K562 (cell line): Measurements from ENCODE around the gene C10orf90. TPM values are rescaled to one million over a fixed set of nuclear protein-coding genes. Genes with fewer than 3 reads are reported as not detected.

Experiments
- ATAC-seq: fragments of 200-7000 bp; cut with Tn5 transposase; 3 replicates; pipeline ENCODE4 v1.9.1; 2020; ENCODE audit warnings: moderate library complexity
- BruUV-seq: library from RNA; stranded (reverse); fragments of 400-500 nt; replicated peaks from 2 replicates; lab custom pipeline; 2021; lab: Mats Ljungman, UMichigan
- CTCF ChIA-PET: fragments of 300-600 bp; formaldehyde crosslinking; extraction: SDS; loops from one replicate; lab custom pipeline; 2021; ENCODE audit warnings: low intra/inter-chr PET ratio; lab: Yijun Ruan, JAX
- POLR2A ChIA-PET: fragments of 300-600, 350-650 bp; sonication (Branson Sonifier 250); formaldehyde crosslinking; extraction: SDS; loops from one replicate; lab custom pipeline; 2021; ENCODE audit warnings: antibody characterized with exemption, inconsistent platforms; lab: Yijun Ruan, JAX
- DNase-seq, 4 experiments: peaks; one replicate each; pipeline versions ENCODE4 v3.0.0 to v3.0.0-alpha.2; 2011 to 2018; ENCODE audit warnings: low spot score in 3 of 4, mixed read lengths in 3 of 4; ENCODE audit errors: extremely low read depth in 1 of 4
- FAIRE-seq: peaks from 2 replicates; lab custom pipeline; 2011; peaks lifted over from hg19 to GRCh38; lab: Jason Lieb, UNC
- H2AFZ ChIP-seq: 2 replicates; pipeline ENCODE4 v1.6.0; 2011; ENCODE audit warnings: low read depth, low read length, control low read depth, inconsistent platforms
- H3K27ac ChIP-seq: fragments of 200-600 bp; 3 replicates; pipeline ENCODE4 v1.8.0; 2011; ENCODE audit warnings: low read depth, mild to moderate bottlenecking, control low read depth, inconsistent platforms, low read length, moderate library complexity, mixed read lengths; ENCODE audit errors: extremely low read depth
- H3K27me3 ChIP-seq, 2 experiments: fragments of 300-600 bp in 1 of 2; 2 replicates in 1 of 2; 3 replicates in 1 of 2; pipeline versions ENCODE4 v1.6.0 to v1.8.0; 2011; ENCODE audit warnings: inconsistent platforms in 2 of 2, low read length in 2 of 2, mild to moderate bottlenecking in 1 of 2, mixed read lengths in 1 of 2, moderate library complexity in 1 of 2; ENCODE audit not compliant: control insufficient read depth in 2 of 2, insufficient read depth in 2 of 2
- H3K36me3 ChIP-seq: fragments of 300-600 bp; 3 replicates; pipeline ENCODE4 v1.8.0; 2011; ENCODE audit warnings: mild to moderate bottlenecking, low read length, inconsistent platforms; ENCODE audit not compliant: control insufficient read depth, insufficient read depth
- H3K4me1 ChIP-seq, 2 experiments: fragments of 200-600 bp in 1 of 2; replicated peaks in 1 of 2; 2 replicates in 1 of 2; 3 replicates in 1 of 2; pipeline versions ENCODE4 v1.5.1 to v1.8.0; 2011; ENCODE audit warnings: inconsistent platforms in 2 of 2, low read length in 2 of 2, mild to moderate bottlenecking in 1 of 2, mixed read lengths in 1 of 2, moderate library complexity in 1 of 2; ENCODE audit not compliant: control insufficient read depth in 2 of 2, insufficient read depth in 2 of 2
- H3K4me2 ChIP-seq: 2 replicates; pipeline ENCODE4 v1.6.1; 2011; ENCODE audit warnings: low read length, control low read depth, inconsistent platforms, mixed read lengths; ENCODE audit not compliant: insufficient read depth
- H3K4me3 ChIP-seq: fragments of 200-600 bp; sonication (generic), shearing (Covaris generic); 2 replicates; pipeline ENCODE4 v1.5.1; 2016; ENCODE audit warnings: control low read depth, inconsistent platforms
- H3K79me2 ChIP-seq: fragments of 200-600 bp; 3 replicates; pipeline ENCODE4 v1.8.0; 2011; ENCODE audit warnings: low read length, inconsistent platforms; ENCODE audit not compliant: control insufficient read depth, insufficient read depth
- H3K9ac ChIP-seq, 2 experiments: 2 replicates each; pipeline versions ENCODE4 v1.6.0 to v1.6.1; 2011; ENCODE audit warnings: low read depth in 2 of 2, low read length in 2 of 2, control low read depth in 1 of 2, inconsistent platforms in 1 of 2, mild to moderate bottlenecking in 1 of 2, mixed read lengths in 1 of 2; ENCODE audit not compliant: insufficient read depth in 1 of 2
- H3K9me1 ChIP-seq: one replicate; pipeline ENCODE4 v1.6.0; 2011; ENCODE audit warnings: inconsistent platforms, mild to moderate bottlenecking, low read length, moderate library complexity; ENCODE audit not compliant: control insufficient read depth, insufficient read depth
- H3K9me3 ChIP-seq: replicated peaks from 2 replicates; pipeline ENCODE4 v1.5.1; 2011; ENCODE audit warnings: low read depth, low read length, inconsistent platforms; ENCODE audit not compliant: control insufficient read depth, insufficient read depth
- H4K20me1 ChIP-seq: replicated peaks from 2 replicates; pipeline ENCODE4 v1.6.1; 2011; ENCODE audit warnings: low read length, inconsistent platforms, mixed read lengths; ENCODE audit not compliant: control insufficient read depth, insufficient read depth
- CBFB ChIP-seq: sonication (generic); formaldehyde crosslinking; IDR thresholded peaks from 2 replicates; pipeline ENCODE4 v1.4.0; 2020; ENCODE audit warnings: mild to moderate bottlenecking, missing genetic modification reagents
- CTBP1 ChIP-seq: fragments of 450-650 bp; IDR thresholded peaks from 2 replicates; pipeline ENCODE4 v1.6.1; 2016; ENCODE audit warnings: borderline replicate concordance
- HES1 ChIP-seq: fragments of 450-650 bp; IDR thresholded peaks from 2 replicates; pipeline ENCODE4 v1.6.1; 2016; ENCODE audit warnings: low read depth, mild to moderate bottlenecking, moderate library complexity
- HMG20B ChIP-seq: fragments of 250-450 bp; sonication (Bioruptor Pico); IDR thresholded peaks from 2 replicates; pipeline ENCODE4 v1.5.0; 2021; ENCODE audit warnings: mild to moderate bottlenecking
- MYC ChIP-seq, 2 experiments: fragments of 250-450 bp in 1 of 2; sonication (Bioruptor Pico) in 1 of 2; IDR thresholded peaks; 2 replicates each; pipeline versions ENCODE4 v1.5.1 to v1.6.1; 2012 to 2021; ENCODE audit warnings: low read depth in 2 of 2, borderline replicate concordance in 1 of 2, improper control_type of control experiment in 1 of 2, low read length in 1 of 2, mild to moderate bottlenecking in 1 of 2, moderate library complexity in 1 of 2
- RFX5 ChIP-seq: IDR thresholded peaks from 2 replicates; pipeline ENCODE4 v1.6.1; 2011; ENCODE audit warnings: low read depth, mild to moderate bottlenecking, improper control_type of control experiment, low read length
- SMC3 ChIP-seq: conservative IDR thresholded peaks from 2 replicates; pipeline ENCODE4 v1.6.1; 2011; ENCODE audit warnings: low read depth, low read length, improper control_type of control experiment; ENCODE audit not compliant: insufficient read depth
- TEAD2 ChIP-seq: fragments of 450-650 bp; IDR thresholded peaks from 2 replicates; pipeline ENCODE4 v1.6.1; 2016; ENCODE audit warnings: missing genetic modification characterization, control low read depth, missing compliant biosample characterization
- ZC3H8 ChIP-seq: fragments of 450-650 bp; IDR thresholded peaks from 2 replicates; pipeline ENCODE4 v1.6.1; 2017
- ZNF140 ChIP-seq: fragments of 250-450 bp; sonication (Bioruptor Pico); IDR thresholded peaks from 2 replicates; pipeline ENCODE4 v1.8.0; 2021; ENCODE audit warnings: moderate library complexity, mild to moderate bottlenecking, inconsistent platforms
- ZNF232 ChIP-seq: sonication (generic); formaldehyde crosslinking; IDR thresholded peaks from 2 replicates; pipeline ENCODE4 v1.8.0; 2022; ENCODE audit warnings: mild to moderate bottlenecking, missing genetic modification reagents
- ZNF41 ChIP-seq: fragments of 250-450 bp; sonication (Bioruptor Pico); conservative IDR thresholded peaks from 2 replicates; pipeline ENCODE4 v1.4.0; 2020; ENCODE audit warnings: mild to moderate bottlenecking
- ZNF592 ChIP-seq: fragments of 450-650 bp; IDR thresholded peaks from 2 replicates; pipeline ENCODE4 v1.6.1; 2017; ENCODE audit warnings: antibody characterized with exemption, mild to moderate bottlenecking
- ZNF766 ChIP-seq: fragments of 200-800 bp; sonication (Bioruptor generic); conservative IDR thresholded peaks from 2 replicates; pipeline ENCODE4 v1.6.1; 2016; ENCODE audit warnings: missing genetic modification characterization, missing compliant biosample characterization
- WGBS: fragments of 100-300 bp; shearing (Covaris generic); methylation state at CpG from one replicate; pipeline ENCODE4 v1.1.6; 2016; ENCODE audit warnings: low coverage, mixed read lengths; ENCODE audit not compliant: insufficient coverage; ENCODE audit errors: missing lambda C conversion rate; 5-methylcytosine and 5-hydroxymethylcytosine counted together
- in situ Hi-C: fragments of 300-500 bp; cut with MboI; formaldehyde crosslinking; loops from 4 replicates; pipeline ENCODE4 v1.15.0; 2018; ENCODE audit warnings: inconsistent platforms, mixed read lengths
- intact Hi-C: fragments of 100-400 bp; cut with micrococcal nuclease; formaldehyde crosslinking; loops from 2 replicates; pipeline ENCODE4 v1.14.2; 2022
- polyA plus RNA-seq, 8 experiments: library from polyadenylated mRNA; depleted of rRNA in 4 of 8; stranded (reverse) in 5 of 8; unstranded in 3 of 8; fragments of >200 nt; fragmentation: Nextera tagmentation in 2 of 8; fragmentation: Illumina TruSeq in 1 of 8; extraction: Ambion mirVana in 2 of 8; extraction: Trizol in 1 of 8; gene quantifications; 2 replicates each; pipeline versions ENCODE4 v1.2.1 to v1.2.3, GENCODE V29; 2011 to 2014; ENCODE audit warnings: inconsistent platforms in 1 of 8, missing spikeins in 1 of 8
- total RNA-seq, 7 experiments: library from RNA; depleted of rRNA in 6 of 7; stranded (reverse); fragments of >200 nt in 6 of 7; fragmentation: Illumina TruSeq in 2 of 7; extraction: Trizol in 2 of 7; gene quantifications; 2 replicates each; pipeline versions ENCODE4 v1.2.1 to v1.2.3, GENCODE V29; 2011 to 2021; ENCODE audit warnings: low replicate concordance in 1 of 7
- TF ChIP-seq, protein P1 (sequence below): sonication (generic); formaldehyde crosslinking; IDR thresholded peaks from 2 replicates; pipeline ENCODE4 v1.8.0; 2022; ENCODE audit warnings: mild to moderate bottlenecking, missing genetic modification reagents
- TF ChIP-seq, protein P2 (sequence below), 2 experiments: fragments of 450-650 bp; conservative IDR thresholded peaks; 2 replicates each; pipeline ENCODE4 v1.6.1; 2017; ENCODE audit warnings: mild to moderate bottlenecking in 2 of 2, moderate library complexity in 2 of 2

Gene C10orf90
- total and polyA plus RNA-seq, 9 of the 15 experiments (the other 6 are each of a cell fraction or from before 2014, with no cell fraction given) = not detected

DNA sequence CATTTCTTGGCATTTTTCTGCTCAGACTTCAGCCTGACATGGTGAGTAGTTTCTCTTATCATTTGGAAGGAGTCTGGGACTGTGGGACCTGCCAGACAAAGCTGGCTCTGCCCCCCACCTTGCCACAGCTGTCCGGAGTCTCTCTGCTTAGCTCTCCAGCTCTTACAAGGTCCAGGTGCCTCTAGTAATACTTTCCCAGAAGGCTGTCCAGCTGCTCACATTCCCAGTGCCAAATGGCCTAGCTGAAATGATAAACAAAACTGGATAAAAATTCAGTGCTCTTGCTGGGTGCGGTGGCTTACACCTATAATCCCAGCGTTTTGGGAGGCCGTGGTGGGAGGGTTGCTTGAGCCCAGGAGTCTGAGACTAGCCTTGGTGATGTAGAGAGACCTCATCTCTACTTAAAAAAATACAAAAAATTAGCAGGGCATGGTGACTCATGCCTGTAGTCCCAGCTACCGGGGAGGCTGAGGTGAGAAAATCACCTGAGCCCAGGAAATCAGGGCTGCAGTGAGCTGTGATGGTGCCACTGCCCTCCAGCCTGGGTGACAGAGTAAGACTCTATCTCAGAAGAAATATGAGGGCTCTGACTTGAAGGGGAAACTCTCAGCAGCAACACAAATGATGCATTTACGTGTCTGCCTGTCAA lies 86.8 kb downstream of the C10orf90 start:
- Histone ChIP-seq H3K4me2 (no peak overlapping the region), H3K4me1 (no peaks in the 10 kb centered on the region), H3K36me3 (no peaks in the 10 kb centered on the region), H3K9me1 (no peaks in the 10 kb centered on the region), H2AFZ (no peak overlapping the region), H3K27me3 (no peaks in the 10 kb centered on the region), H3K9ac (no peak overlapping the region), H3K79me2 (no peaks in the 10 kb centered on the region), H3K27ac (no peak overlapping the region), H4K20me1 (no peaks in the 10 kb centered on the region), H3K4me3 (no peak overlapping the region), H3K9me3 (no peaks in the 10 kb centered on the region)
- POLR2A ChIA-PET = no interaction called here
- WGBS = 1% methylated on average over 6 of the region's 6 CpGs
- no peak for DNase-seq
- ATAC-seq = no peak
- no TSS peak for BruUV-seq
- no peak for FAIRE-seq
- in situ Hi-C loops (no loop called here), intact Hi-C loops (no loop called here)
- CTCF ChIA-PET = no interaction called here
- no peak for TF ChIP-seq CTBP1
- TF ChIP-seq ZC3H8 = no peak
- no peak for TF ChIP-seq ZNF232 (CRISPR knock-in tag)
- TF ChIP-seq HMG20B (CRISPR knock-in tag) = no peak
- no peak for TF ChIP-seq ZNF592
- no peak for TF ChIP-seq RFX5
- TF ChIP-seq MYC (IDR thresholded peaks at IDR 0.05; ENCODE audit: low read depth, low read length) = no peak
- no peak for TF ChIP-seq MYC (CRISPR knock-in tag; IDR thresholded peaks at IDR 0.05; ENCODE audit: borderline replicate concordance, low read depth)
- no peak for TF ChIP-seq TEAD2 (tag)
- TF ChIP-seq ZNF766 = no peak
- TF ChIP-seq SMC3 = no peak
- TF ChIP-seq CBFB (CRISPR knock-in tag) = no peak
- no peak for TF ChIP-seq ZNF41
- TF ChIP-seq HES1 = no peak
- TF ChIP-seq, protein P1, sequence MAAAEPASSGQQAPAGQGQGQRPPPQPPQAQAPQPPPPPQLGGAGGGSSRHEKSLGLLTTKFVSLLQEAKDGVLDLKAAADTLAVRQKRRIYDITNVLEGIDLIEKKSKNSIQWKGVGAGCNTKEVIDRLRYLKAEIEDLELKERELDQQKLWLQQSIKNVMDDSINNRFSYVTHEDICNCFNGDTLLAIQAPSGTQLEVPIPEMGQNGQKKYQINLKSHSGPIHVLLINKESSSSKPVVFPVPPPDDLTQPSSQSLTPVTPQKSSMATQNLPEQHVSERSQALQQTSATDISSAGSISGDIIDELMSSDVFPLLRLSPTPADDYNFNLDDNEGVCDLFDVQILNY (CRISPR knock-in tag) = no peak
- TF ChIP-seq, protein P2, sequence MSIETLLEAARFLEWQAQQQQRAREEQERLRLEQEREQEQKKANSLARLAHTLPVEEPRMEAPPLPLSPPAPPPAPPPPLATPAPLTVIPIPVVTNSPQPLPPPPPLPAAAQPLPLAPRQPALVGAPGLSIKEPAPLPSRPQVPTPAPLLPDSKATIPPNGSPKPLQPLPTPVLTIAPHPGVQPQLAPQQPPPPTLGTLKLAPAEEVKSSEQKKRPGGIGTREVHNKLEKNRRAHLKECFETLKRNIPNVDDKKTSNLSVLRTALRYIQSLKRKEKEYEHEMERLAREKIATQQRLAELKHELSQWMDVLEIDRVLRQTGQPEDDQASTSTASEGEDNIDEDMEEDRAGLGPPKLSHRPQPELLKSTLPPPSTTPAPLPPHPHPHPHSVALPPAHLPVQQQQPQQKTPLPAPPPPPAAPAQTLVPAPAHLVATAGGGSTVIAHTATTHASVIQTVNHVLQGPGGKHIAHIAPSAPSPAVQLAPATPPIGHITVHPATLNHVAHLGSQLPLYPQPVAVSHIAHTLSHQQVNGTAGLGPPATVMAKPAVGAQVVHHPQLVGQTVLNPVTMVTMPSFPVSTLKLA (conservative IDR thresholded peaks at IDR 0.05) = no peak
- no peak for TF ChIP-seq ZNF140 (CRISPR knock-in tag)
